Measurements from ENCODE around the gene DBNDD1.
"Not testable (repeated sequence)": the region's sequence is repeated elsewhere in the genome, so short reads cannot be mapped to it uniquely, and the experiment has no call there.

Gene DBNDD1

DNA sequence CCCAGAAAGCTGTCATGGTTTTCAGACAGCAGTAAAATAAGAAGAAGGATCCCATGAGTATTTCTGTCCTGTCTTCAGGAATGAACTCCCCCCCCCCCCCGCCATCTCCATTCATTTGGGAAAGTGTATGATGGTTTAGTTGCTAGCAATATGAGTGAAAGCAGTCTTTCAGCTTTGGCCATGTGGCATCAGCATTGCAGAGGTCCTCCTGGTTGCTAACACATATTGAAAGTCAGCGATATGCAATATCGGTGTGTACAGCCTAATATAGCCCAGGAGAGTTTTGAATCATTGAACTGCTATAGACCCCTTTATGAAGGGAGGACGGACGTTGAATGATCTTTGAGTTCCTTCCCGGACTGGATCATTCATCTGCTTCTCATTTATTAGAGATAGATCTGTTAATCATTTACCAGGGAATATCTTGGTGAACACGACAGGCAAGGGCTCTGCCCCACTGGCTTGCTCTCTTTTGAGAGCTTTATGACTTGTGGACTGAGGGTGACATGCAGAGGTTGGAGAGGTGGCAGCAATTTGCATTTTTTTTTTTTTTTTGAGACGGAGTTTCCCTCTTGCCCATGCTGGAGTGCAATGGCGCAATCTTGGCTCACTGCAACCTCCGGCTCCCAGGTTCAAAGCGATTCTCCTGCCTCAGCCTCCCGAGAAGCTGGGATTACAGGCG lies 45.5 kb downstream of the DBNDD1 start:
- no peaks in the 10 kb centered on the region for H3K9me3 ChIP-seq (ENCODE audit: control insufficient read depth, insufficient read depth, low read length)
- peak overlapping the region; percentile 78; the same call in 1 of the 2 replicates for H3K9ac ChIP-seq (ENCODE audit: low read depth, low read length)
- peaks cover 8% of the 10 kb centered on the region; the same call in 1 of the 2 replicates for H3K36me3 ChIP-seq (ENCODE audit: insufficient read depth, low read length)
- H3K4me1 ChIP-seq (ENCODE audit: insufficient read depth, low read length), result peaks cover 4% of the 10 kb centered on the region; the same call in 1 of the 2 replicates

DNA sequence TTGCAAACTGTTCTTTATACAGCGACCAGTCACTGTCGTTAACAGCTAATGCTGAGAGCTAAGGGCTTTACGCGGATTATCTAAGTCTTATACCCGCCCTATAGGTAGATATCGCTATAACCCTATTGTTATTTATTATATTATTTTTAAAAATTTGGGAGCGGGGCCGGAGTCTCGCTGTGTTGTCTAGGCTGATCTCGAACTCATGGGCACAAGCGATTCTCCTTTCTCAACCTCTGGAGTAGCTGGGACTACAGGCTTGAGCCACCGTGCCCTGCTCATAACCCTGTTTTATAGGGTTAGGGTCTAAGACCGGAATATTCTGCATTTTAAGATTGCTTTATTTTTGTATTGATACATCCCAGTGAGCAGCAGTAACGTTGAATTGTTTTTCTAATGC lies 46.0 kb downstream of the DBNDD1 start:
- peak overlapping the region; percentile 78 for H3K9ac ChIP-seq (ENCODE audit: low read depth, low read length)
- H3K9me3 ChIP-seq (ENCODE audit: control insufficient read depth, insufficient read depth, low read length), result no peaks in the 10 kb centered on the region
- peaks cover 7% of the 10 kb centered on the region; the same call in 1 of the 2 replicates for H3K36me3 ChIP-seq (ENCODE audit: insufficient read depth, low read length)
- peaks cover 4% of the 10 kb centered on the region; the same call in 1 of the 2 replicates for H3K4me1 ChIP-seq (ENCODE audit: insufficient read depth, low read length)

DNA sequence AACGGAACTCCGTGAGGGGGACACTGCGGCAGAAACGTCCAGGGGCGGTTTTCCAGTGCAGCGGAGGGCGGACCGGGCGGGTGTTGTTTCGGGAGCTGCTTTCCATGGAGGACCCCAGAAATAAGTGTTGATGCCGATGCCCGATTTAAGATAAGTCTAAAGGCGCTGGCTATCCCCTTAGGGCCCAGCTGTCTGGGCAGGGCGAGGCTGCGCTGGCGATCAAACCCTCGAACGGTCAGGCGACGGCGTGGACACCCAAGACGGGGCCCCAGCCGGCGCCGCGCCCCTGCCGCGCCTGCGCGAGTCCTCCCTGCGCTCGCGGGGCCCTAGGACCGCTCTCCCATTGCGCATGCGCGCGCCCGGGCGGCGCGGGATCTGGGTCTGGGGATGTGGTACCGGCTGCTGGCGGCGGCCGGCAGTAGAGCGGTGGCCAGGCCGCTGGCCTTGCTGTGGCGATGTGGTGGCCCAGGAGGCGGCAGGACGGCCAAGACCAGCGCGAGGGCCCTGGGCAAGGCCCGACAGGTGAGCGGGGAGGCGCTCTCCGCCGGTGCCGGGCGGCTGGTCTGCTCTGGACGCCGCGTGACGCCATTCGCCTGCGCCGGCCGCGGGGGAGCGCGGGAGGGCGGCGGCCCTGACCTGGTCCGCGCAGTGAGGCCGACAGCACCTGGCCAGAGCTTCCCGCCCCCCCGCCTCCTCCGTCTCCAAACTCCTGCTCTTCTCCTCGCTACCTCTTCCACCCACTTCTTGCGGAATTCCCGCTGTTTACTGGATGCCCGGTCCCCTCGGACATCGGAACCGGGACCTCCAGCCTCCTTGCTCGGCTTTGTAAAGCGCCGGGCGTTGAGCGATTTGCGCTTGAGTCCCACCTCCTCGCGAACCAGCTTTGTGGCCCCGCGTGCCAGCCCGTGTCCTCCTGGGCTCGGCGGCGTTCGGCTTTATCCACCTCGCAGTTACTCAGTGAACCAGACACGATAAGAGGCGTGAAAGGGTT lies 46.7 kb downstream of the DBNDD1 start:
- Histone ChIP-seq H3K9me3 (ENCODE audit: control insufficient read depth, insufficient read depth, low read length) (no peaks in the 10 kb centered on the region), H3K36me3 (ENCODE audit: insufficient read depth, low read length) (peaks cover 1% of the 10 kb centered on the region; the same call in 1 of the 2 replicates), H3K9ac (ENCODE audit: low read depth, low read length) (peak overlapping the region; percentile 78), H3K4me1 (ENCODE audit: insufficient read depth, low read length) (peaks cover 4% of the 10 kb centered on the region; the same call in 1 of the 2 replicates)

DNA sequence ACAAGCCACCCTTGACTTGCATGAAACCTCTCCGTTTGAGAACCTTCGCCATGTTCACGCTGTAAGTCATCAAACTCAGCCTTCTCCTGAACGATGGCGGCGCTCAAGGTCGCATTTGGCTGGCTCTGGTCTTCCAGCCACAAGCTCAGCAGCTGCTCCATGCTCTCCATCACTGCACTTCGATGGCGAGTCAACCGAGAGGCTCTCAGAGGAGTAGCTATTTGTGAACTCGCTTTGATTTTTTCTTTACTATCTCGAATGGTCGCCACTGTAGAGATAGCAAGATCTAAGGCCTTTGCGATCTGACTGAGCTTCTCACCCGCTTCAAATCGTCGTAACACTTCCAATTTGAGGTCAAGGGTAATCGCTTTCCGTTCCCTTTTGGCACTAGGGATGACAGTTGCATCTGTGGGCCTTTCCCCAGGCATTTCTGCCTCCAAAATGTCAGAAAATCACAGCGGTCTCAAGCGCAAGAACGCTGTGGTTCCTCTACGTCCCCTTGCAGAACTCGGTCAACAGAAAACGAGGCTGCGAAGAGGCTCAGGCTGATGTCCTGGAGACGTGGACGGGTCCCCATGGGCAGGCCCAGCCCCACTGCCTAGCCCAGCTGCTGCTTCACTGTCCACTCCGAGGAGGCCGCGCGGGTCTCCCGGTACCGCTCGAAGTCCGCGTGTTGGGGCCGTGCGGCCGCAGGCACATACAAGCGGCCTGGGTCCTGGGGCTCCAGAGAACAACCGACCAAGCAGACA lies 47.6 kb downstream of the DBNDD1 start:
- H3K4me1 ChIP-seq (ENCODE audit: insufficient read depth, low read length), result peaks cover 4% of the 10 kb centered on the region; the same call in 1 of the 2 replicates
- H3K36me3 ChIP-seq (ENCODE audit: insufficient read depth, low read length), result no peaks in the 10 kb centered on the region
- no peaks in the 10 kb centered on the region for H3K9me3 ChIP-seq (ENCODE audit: control insufficient read depth, insufficient read depth, low read length)
- peak overlapping the region; percentile 78 for H3K9ac ChIP-seq (ENCODE audit: low read depth, low read length)

DNA sequence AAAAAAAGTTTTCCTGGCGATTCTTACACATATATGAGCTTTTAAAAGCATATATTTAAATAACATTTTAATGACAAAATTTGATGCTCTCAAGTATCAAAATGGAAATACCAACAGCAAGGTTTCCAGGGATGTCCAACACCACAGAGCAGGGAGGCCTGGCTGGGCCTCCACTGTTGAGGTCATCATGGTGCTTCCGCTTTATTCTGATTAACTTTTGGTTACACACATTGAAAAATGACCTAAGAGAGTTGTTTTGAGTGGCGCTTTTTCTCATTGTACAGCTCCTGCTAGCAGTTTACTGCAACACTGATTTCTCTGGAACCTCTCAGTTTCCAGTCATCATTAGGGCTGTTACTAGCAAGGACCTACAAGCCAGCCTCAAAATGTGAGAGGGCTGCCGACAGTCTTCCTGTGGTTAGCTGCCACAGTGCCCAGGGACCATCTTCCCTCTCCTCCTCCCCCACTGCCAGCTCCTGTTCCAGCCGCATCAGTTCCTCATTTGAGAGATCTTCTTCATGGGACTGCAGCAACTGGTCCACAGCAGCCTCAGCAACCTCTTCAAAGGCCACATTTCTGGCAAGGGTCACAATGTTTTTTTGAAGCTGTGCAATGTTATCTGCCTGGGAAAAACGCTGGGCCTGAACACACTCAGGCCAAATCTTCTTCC lies 49.4 kb downstream of the DBNDD1 start:
- no peaks in the 10 kb centered on the region for H3K36me3 ChIP-seq (ENCODE audit: insufficient read depth, low read length)
- H3K9ac ChIP-seq (ENCODE audit: low read depth, low read length), result no peak overlapping the region
- H3K4me1 ChIP-seq (ENCODE audit: insufficient read depth, low read length), result peaks cover 4% of the 10 kb centered on the region; the same call in 1 of the 2 replicates
- H3K9me3 ChIP-seq (ENCODE audit: control insufficient read depth, insufficient read depth, low read length), result no peaks in the 10 kb centered on the region

DNA sequence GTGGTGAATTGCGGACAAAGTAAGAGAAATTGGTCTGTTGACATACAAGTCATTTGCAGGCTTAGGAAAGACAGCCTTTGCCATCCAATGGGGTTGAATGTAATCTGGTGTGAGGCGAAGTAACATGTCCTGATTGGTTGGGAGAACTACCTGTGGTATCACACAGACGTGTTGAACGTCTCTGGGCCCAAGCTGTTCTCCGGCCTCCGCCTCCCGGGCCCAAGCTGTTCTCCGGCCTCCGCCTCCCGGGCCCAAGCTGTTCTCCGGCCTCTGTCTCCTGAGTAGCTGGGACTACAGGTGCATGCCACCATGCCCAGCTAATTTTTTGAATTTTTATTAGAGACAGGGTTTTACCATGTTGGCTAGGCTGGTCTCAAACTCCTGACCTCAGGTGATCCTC lies 51.2 kb downstream of the DBNDD1 start:
- H3K4me1 ChIP-seq (ENCODE audit: insufficient read depth, low read length); H3K9me3 ChIP-seq (ENCODE audit: control insufficient read depth, insufficient read depth, low read length); H3K36me3 ChIP-seq (ENCODE audit: insufficient read depth, low read length); H3K9ac ChIP-seq (ENCODE audit: low read depth, low read length): not testable (repeated sequence)

DNA sequence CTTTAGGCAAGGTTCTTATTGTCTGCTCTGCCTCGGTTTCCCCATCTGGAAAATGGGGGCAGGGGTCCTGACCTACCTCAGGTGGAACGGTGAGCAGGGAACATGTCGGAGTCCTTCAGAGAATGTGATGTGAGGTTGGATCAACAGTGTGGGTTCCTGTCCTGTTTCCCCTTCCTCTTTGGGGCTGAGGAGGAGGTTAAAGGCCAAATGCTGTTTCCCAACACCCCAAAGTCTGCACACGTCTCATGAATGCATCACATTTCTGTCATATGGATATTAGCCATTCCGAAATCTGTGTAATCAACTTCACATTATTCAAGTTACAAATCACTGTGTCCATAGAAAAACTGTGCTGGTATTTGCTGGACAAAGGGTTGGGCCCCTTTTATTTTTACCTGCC lies 51.8 kb downstream of the DBNDD1 start:
- not testable (repeated sequence) for H3K9me3 ChIP-seq (ENCODE audit: control insufficient read depth, insufficient read depth, low read length); H3K9ac ChIP-seq (ENCODE audit: low read depth, low read length); H3K36me3 ChIP-seq (ENCODE audit: insufficient read depth, low read length); H3K4me1 ChIP-seq (ENCODE audit: insufficient read depth, low read length)

DNA sequence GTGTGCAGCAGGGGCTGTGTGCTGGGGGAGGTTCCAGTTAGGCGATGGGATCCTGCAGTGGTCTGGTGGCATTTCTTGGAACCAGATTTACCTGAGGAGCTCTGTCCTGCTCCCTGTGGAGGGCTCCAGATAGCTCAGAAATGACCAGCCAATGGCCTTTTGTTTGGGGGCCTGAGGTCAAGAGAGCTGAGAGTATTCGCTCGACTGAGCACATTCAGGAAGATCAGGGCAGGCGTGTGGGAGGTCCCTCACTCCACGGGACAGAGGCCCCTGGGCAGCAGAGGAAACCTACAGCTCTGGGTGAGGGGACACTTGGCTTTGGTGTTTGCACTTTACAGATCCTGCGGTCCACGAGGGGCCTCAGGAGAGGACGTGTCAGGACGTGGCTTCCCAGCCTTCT lies 52.5 kb downstream of the DBNDD1 start:
- no peaks in the 10 kb centered on the region for H3K4me1 ChIP-seq (ENCODE audit: insufficient read depth, low read length)
- no peaks in the 10 kb centered on the region for H3K36me3 ChIP-seq (ENCODE audit: insufficient read depth, low read length)

DNA sequence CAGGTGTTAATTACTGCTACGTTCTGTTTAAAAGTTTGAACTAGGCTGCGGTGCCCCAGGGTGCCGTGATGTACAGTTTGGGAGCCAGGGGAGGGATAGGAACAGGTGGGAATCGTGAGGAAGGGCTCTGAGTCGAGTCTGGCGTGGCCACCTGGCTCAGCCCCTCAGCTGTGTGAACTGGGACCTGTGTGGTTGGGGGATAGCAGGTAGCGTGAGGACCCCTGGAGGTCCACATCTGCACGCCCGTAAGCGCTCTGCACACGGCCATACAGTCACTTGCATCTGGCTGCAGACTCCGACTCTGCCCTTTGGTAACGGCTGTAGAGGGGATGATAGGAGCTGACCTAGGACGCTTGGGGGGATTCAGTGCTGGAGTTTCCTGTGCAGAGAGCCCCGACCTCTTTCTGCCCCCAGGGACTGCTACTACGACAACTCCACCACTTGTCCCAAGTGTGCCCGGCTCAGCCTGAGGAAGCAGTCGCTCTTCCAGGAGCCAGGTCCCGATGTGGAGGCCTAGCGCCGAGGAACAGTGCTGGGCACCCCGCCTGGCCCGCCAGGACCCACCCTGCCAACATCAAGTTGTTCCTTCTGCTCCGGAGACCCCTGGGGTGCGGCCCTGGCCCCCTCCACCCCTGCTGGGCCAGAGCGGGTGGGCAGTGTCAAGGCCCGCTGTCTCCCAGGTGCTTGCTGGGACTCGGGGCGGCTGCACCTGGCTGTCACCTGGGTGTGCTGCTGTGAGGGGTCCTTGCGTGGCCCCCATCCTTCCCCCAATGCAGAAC lies 53.6 kb downstream of the DBNDD1 start:
- no peak overlapping the region for H3K9ac ChIP-seq (ENCODE audit: low read depth, low read length)
- H3K36me3 ChIP-seq (ENCODE audit: insufficient read depth, low read length), result no peaks in the 10 kb centered on the region; the same call in 1 of the 2 replicates
- H3K9me3 ChIP-seq (ENCODE audit: control insufficient read depth, insufficient read depth, low read length), result no peaks in the 10 kb centered on the region
- no peaks in the 10 kb centered on the region for H3K4me1 ChIP-seq (ENCODE audit: insufficient read depth, low read length)

More for the DNA sequence above, 52.5 kb downstream of the DBNDD1 start:
- no peak overlapping the region for H3K9ac ChIP-seq (ENCODE audit: low read depth, low read length)
- no peaks in the 10 kb centered on the region for H3K9me3 ChIP-seq (ENCODE audit: control insufficient read depth, insufficient read depth, low read length)

DNA sequence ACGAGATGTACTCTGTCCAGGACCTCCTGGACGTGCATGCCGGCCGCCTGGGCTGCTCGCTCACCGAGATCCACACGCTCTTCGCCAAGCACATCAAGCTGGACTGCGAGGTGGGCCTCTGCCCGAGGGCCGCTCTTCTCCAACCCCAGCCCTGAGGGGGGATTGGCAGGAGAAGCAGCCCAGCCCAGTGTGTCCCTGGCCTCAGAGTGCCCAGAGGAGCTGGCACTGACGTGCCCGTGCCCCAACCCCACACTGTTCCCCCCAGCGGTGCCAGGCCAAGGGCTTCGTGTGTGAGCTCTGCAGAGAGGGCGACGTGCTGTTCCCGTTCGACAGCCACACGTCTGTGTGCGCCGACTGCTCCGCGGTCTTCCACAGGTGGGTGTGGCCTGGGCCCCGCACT lies 55.1 kb downstream of the DBNDD1 start:
- H3K36me3 ChIP-seq (ENCODE audit: insufficient read depth, low read length), result no peaks in the 10 kb centered on the region; the same call in 1 of the 2 replicates
- no peak overlapping the region for H3K9ac ChIP-seq (ENCODE audit: low read depth, low read length)
- no peaks in the 10 kb centered on the region for H3K4me1 ChIP-seq (ENCODE audit: insufficient read depth, low read length)
- H3K9me3 ChIP-seq (ENCODE audit: control insufficient read depth, insufficient read depth, low read length), result no peaks in the 10 kb centered on the region

DNA sequence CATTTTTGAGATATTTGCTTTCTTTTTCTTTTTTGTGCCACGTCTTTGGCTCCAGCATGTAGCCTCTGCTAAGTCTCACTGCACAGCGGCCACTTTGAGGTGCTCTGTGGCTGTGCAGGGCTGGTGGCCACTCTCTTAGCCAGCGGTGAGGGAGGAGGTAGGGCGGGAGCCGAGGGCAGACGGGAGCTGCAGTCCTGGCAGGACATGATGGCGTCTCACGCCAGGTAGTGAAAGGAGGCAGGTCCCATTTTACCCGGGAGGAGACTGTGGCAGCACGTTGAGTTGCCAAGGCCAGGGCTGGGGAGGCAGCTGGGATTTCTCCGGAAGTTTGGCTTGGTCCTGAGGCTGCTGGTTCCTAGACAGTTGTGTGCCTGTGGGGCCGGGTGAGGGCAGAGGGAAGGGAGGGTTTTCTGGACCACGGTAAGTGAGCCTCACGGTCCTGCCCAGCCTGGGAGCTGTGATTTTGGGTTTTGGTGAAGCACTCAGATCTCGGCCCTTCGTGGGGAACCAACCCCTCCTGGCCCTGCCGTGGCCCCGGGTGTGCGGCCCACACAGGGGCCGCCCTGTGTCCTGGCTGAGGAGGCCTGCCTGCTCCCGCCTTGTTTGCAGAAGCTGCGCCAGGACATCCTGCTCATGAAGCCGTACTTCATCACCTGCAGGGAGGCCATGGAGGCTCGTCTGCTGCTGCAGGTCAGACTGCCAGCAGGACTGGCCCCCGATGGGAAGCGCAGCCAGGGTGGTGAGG lies 56.3 kb downstream of the DBNDD1 start:
- Histone ChIP-seq H3K36me3 (ENCODE audit: insufficient read depth, low read length) (peaks cover under 1% of the 10 kb centered on the region), H3K9ac (ENCODE audit: low read depth, low read length) (no peak overlapping the region), H3K4me1 (ENCODE audit: insufficient read depth, low read length) (no peaks in the 10 kb centered on the region), H3K9me3 (ENCODE audit: control insufficient read depth, insufficient read depth, low read length) (no peaks in the 10 kb centered on the region)

DNA sequence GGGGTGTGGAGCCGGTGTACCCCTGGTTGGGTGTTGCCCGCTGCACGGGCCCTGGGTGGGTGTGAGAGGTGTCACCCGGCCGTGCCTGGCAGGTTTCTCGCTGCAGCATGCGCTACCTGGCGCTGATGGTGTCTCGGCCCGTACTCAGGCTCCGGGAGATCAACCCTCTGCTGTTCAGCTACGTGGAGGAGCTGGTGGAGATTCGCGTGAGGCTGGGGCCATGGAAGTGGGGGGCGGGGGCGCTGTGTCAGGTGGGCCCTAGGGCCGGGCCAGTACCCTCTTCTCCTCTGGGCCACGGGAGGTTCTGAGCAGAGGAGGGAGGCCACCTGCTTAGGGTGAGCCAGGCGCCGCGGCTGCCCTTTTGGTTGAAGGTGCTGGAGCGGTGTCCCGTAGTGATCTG lies 57.3 kb downstream of the DBNDD1 start:
- Histone ChIP-seq H3K36me3 (ENCODE audit: insufficient read depth, low read length) (peaks cover 4% of the 10 kb centered on the region), H3K4me1 (ENCODE audit: insufficient read depth, low read length) (0 out of 2 replicates have a peak, but pooled peaks cover 3% of the 10 kb centered on the region), H3K9me3 (ENCODE audit: control insufficient read depth, insufficient read depth, low read length) (no peaks in the 10 kb centered on the region), H3K9ac (ENCODE audit: low read depth, low read length) (no peak overlapping the region)

All from ES-I3 (cell line).